IMR-90 (cell line): ENCODE measurements around the gene TCFL5. TPM values are rescaled to one million over a fixed set of nuclear protein-coding genes. Genes with fewer than 3 reads are reported as not detected.
"Not testable (repeated sequence)": the region's sequence is repeated elsewhere in the genome, so short reads cannot be mapped to it uniquely, and the experiment has no call there.

Experiments
- ATAC-seq: fragments of 200-7000 bp; cut with Tn5 transposase; 2 replicates; pipeline ENCODE4 v1.9.1; 2020; ENCODE audit warnings: low read depth, mild to moderate bottlenecking, moderate library complexity
- BruUV-seq: library from RNA; stranded (reverse); fragments of 400-500 nt; replicated peaks from 2 replicates; lab custom pipeline; 2021; lab: Mats Ljungman, UMichigan
- CTCF ChIA-PET: fragments of 300-600 bp; formaldehyde crosslinking; extraction: SDS; loops from one replicate; lab custom pipeline; 2021; ENCODE audit warnings: antibody characterized with exemption; lab: Yijun Ruan, JAX
- POLR2A ChIA-PET: fragments of 300-600 bp; sonication (Branson Sonifier 250); formaldehyde crosslinking; loops from one replicate; lab custom pipeline; 2022; ENCODE audit warnings: antibody characterized with exemption; ENCODE audit not compliant: unreplicated experiment; lab: Charles Lee
- DNase-seq: peaks from one replicate; pipeline ENCODE4 v3.0.0; 2013
- H2AFZ ChIP-seq: replicated peaks from 2 replicates; pipeline ENCODE3; 2013; ENCODE audit warnings: low read length, mild to moderate bottlenecking; ENCODE audit not compliant: poor library complexity
- H2AK5ac ChIP-seq: 2 replicates; pipeline ENCODE4 v1.6.1; 2013; ENCODE audit warnings: low read depth, low read length, inconsistent platforms
- H2AK9ac ChIP-seq: replicated peaks from 2 replicates; pipeline ENCODE3; 2013; ENCODE audit warnings: mild to moderate bottlenecking, low read depth, low read length, moderate library complexity; ENCODE audit not compliant: poor library complexity
- H2BK120ac ChIP-seq: 2 replicates; pipeline ENCODE4 v1.6.1; 2013; ENCODE audit warnings: low read depth, low read length, inconsistent platforms
- H2BK15ac ChIP-seq: 3 replicates; pipeline ENCODE4 v1.6.1; 2013; ENCODE audit warnings: low read depth, low read length, inconsistent platforms
- H2BK20ac ChIP-seq: 2 replicates; pipeline ENCODE4 v1.6.1; 2013; ENCODE audit warnings: low read depth, mild to moderate bottlenecking, inconsistent platforms, low read length, moderate library complexity
- H2BK5ac ChIP-seq: 2 replicates; pipeline ENCODE4 v1.6.1; 2013; ENCODE audit warnings: mild to moderate bottlenecking, low read depth, low read length, inconsistent platforms; ENCODE audit not compliant: poor library complexity, severe bottlenecking
- H3K14ac ChIP-seq: replicated peaks from 2 replicates; pipeline ENCODE4 v1.6.1; 2013; ENCODE audit warnings: low read depth, low read length, inconsistent platforms
- H3K18ac ChIP-seq: 2 replicates; pipeline ENCODE4 v1.6.1; 2013; ENCODE audit warnings: low read depth, low read length, control low read depth
- H3K23ac ChIP-seq: 2 replicates; pipeline ENCODE4 v1.6.1; 2013; ENCODE audit warnings: low read depth, low read length, inconsistent platforms
- H3K27ac ChIP-seq: 2 replicates; pipeline ENCODE4 v1.5.1; 2013; ENCODE audit warnings: mild to moderate bottlenecking, control low read depth, low read length; ENCODE audit not compliant: insufficient read depth
- H3K27me3 ChIP-seq: 2 replicates; pipeline ENCODE4 v1.6.1; 2013; ENCODE audit warnings: low read length; ENCODE audit not compliant: control insufficient read depth, insufficient read depth
- H3K36me3 ChIP-seq: 2 replicates; pipeline ENCODE4 v1.6.1; 2013; ENCODE audit warnings: low read length, mixed read lengths; ENCODE audit not compliant: control insufficient read depth, insufficient read depth
- H3K4ac ChIP-seq: 2 replicates; pipeline ENCODE4 v1.6.1; 2013; ENCODE audit warnings: low read depth, low read length, inconsistent platforms
- H3K4me1 ChIP-seq: 2 replicates; pipeline ENCODE4 v1.6.1; 2013; ENCODE audit warnings: low read length, mixed read lengths; ENCODE audit not compliant: control insufficient read depth, insufficient read depth
- H3K4me2 ChIP-seq: 2 replicates; pipeline ENCODE4 v1.6.1; 2013; ENCODE audit warnings: low read depth, mild to moderate bottlenecking, control low read depth, low read length, moderate library complexity
- H3K4me3 ChIP-seq: 2 replicates; pipeline ENCODE4 v1.5.1; 2013; ENCODE audit warnings: low read depth, mild to moderate bottlenecking, control low read depth, low read length, moderate library complexity; ENCODE audit not compliant: insufficient read depth
- H3K56ac ChIP-seq: 2 replicates; pipeline ENCODE4 v1.6.1; 2013; ENCODE audit warnings: low read length, inconsistent platforms; ENCODE audit not compliant: insufficient read depth; ENCODE audit errors: extremely low read depth
- H3K79me1 ChIP-seq, 2 experiments: 2 replicates each; pipeline ENCODE4 v1.6.1; 2013; ENCODE audit warnings: low read length in 2 of 2, inconsistent platforms in 1 of 2, low read depth in 1 of 2
- H3K9ac ChIP-seq: 2 replicates; pipeline ENCODE4 v1.6.1; 2013; ENCODE audit warnings: low read depth, low read length, control low read depth
- H3K9me1 ChIP-seq: 2 replicates; pipeline ENCODE4 v1.6.1; 2013; ENCODE audit warnings: low read length, inconsistent platforms; ENCODE audit not compliant: insufficient read depth
- H3K9me3 ChIP-seq: 2 replicates; pipeline ENCODE4 v1.6.1; 2013; ENCODE audit warnings: low read length; ENCODE audit not compliant: control insufficient read depth, insufficient read depth
- H4K20me1 ChIP-seq: 2 replicates; pipeline ENCODE4 v1.6.1; 2013; ENCODE audit warnings: low read length, inconsistent platforms; ENCODE audit not compliant: insufficient read depth
- H4K5ac ChIP-seq: 2 replicates; pipeline ENCODE4 v1.6.1; 2013; ENCODE audit warnings: mild to moderate bottlenecking, low read depth, low read length, control low read depth
- H4K8ac ChIP-seq, 2 experiments: 2 replicates each; pipeline ENCODE4 v1.6.1; 2013; ENCODE audit warnings: low read depth in 2 of 2, low read length in 2 of 2, control low read depth in 1 of 2, inconsistent platforms in 1 of 2
- H4K91ac ChIP-seq: 2 replicates; pipeline ENCODE4 v1.6.1; 2013; ENCODE audit warnings: low read depth, low read length, inconsistent platforms; ENCODE audit not compliant: insufficient read depth
- WGBS, 2 experiments: methylation state at CpG; one replicate each; pipeline versions ENCODE4 v1.1.5 to v1.1.7; 2013; ENCODE audit warnings: missing lambda C conversion rate in 2 of 2; ENCODE audit not compliant: insufficient read length in 1 of 2; ENCODE audit errors: extremely low coverage in 2 of 2; 5-methylcytosine and 5-hydroxymethylcytosine counted together
- dilution Hi-C: fragments of 300-500 bp; cut with HindIII; formaldehyde crosslinking; loops from one replicate; pipeline ENCODE4 v1.14.3; 2018; ENCODE audit warnings: low sequenced_read_pairs; ENCODE audit not compliant: unreplicated experiment
- in situ Hi-C: fragments of 300-500 bp; cut with MboI; formaldehyde crosslinking; loops from 3 replicates; pipeline ENCODE4 v1.14.3; 2019; ENCODE audit warnings: low sequenced_read_pairs, inconsistent platforms, mixed read lengths
- intact Hi-C: fragments of 100-400 bp; cut with micrococcal nuclease; formaldehyde crosslinking; loops from 2 replicates; pipeline ENCODE4 v1.10.0; 2022
- polyA plus RNA-seq, 3 experiments: library from polyadenylated mRNA; depleted of rRNA; stranded (reverse); fragments of >200 nt; gene quantifications; 2 replicates each; pipeline ENCODE4 v1.2.3, GENCODE V29; 2012; ENCODE audit warnings: low replicate concordance in 1 of 3
- total RNA-seq: library from RNA; depleted of rRNA; stranded (reverse); fragments of >200 nt; gene quantifications from 2 replicates; pipeline ENCODE4 v1.2.3, GENCODE V29; 2012

TCFL5 gene
- total and polyA plus RNA-seq, 2 of the 4 experiments (the other 2 are of a cell fraction), result 6.0 to 8.2 TPM

- H3K36me3 ChIP-seq, result peaks cover 27% of the 10 kb centered on the region
- H2BK5ac ChIP-seq, H4K91ac ChIP-seq, H2BK120ac ChIP-seq, DNase-seq, H2AFZ ChIP-seq, CTCF ChIA-PET, H3K4me3 ChIP-seq, POLR2A ChIA-PET, in situ Hi-C loops, H4K5ac ChIP-seq, intact Hi-C loops, H3K9me3 ChIP-seq, H3K14ac ChIP-seq, H2BK15ac ChIP-seq, H3K56ac ChIP-seq, H3K4ac ChIP-seq, H3K27me3 ChIP-seq, BruUV-seq, dilution Hi-C loops, H3K18ac ChIP-seq, ATAC-seq, H3K23ac ChIP-seq, H3K27ac ChIP-seq, H2BK20ac ChIP-seq, H4K8ac ChIP-seq, H3K4me2 ChIP-seq, H2AK9ac ChIP-seq, H3K9ac ChIP-seq, H2AK5ac ChIP-seq, H3K4me1 ChIP-seq, H3K9me1 ChIP-seq: not testable (repeated sequence)
- H4K20me1 ChIP-seq, result peaks cover 14% of the 10 kb centered on the region; the same call in 1 of the 2 replicates
- peaks cover 14 to 39% of the 10 kb centered on the region in 2 experiments for H3K79me1 ChIP-seq
- WGBS, 2 experiments, result no CpG with 5 or more reads among the region's 6 CpGs
These were observed 8.3 kb downstream of the TCFL5 start for GRCh38 chr20:62853304-62853703.
